CD8-positive, alpha-beta memory T cell (primary cell): ENCODE measurements around the gene ASB1. TPM values are rescaled to one million over a fixed set of nuclear protein-coding genes. Genes with fewer than 3 reads are reported as not detected.

Experiments used
- CTCF ChIA-PET: fragments of 350-600 bp; sonication (Branson Sonifier 250); formaldehyde crosslinking; loops from one replicate; lab custom pipeline; 2021; ENCODE audit warnings: antibody characterized with exemption; lab: Charles Lee
- POLR2A ChIA-PET: fragments of 350-600 bp; sonication (Branson Sonifier 250); formaldehyde crosslinking; loops from one replicate; lab custom pipeline; 2021; ENCODE audit warnings: antibody characterized with exemption; lab: Charles Lee
- DNase-seq, 5 donors: peaks; one replicate each; pipeline versions ENCODE4 v3.0.0 to v3.0.0-alpha.2; 2020 to 2022; ENCODE audit warnings: mixed read lengths in 1 of 5
- H3K27ac ChIP-seq: one replicate; pipeline ENCODE4 v1.7.0; 2013; ENCODE audit warnings: low read depth, mild to moderate bottlenecking, low read length, moderate library complexity
- H3K27me3 ChIP-seq: 2 replicates; pipeline ENCODE4 v1.7.0; 2013; ENCODE audit warnings: low read length, mild to moderate bottlenecking; ENCODE audit not compliant: insufficient read depth, poor library complexity, severe bottlenecking
- H3K36me3 ChIP-seq: 2 replicates; pipeline ENCODE4 v1.7.0; 2013; ENCODE audit warnings: mild to moderate bottlenecking, low read length, moderate library complexity; ENCODE audit not compliant: insufficient read depth
- H3K4me1 ChIP-seq: 2 replicates; pipeline ENCODE4 v1.7.0; 2013; ENCODE audit warnings: mild to moderate bottlenecking, low read length, moderate library complexity; ENCODE audit not compliant: insufficient read depth
- H3K4me3 ChIP-seq: 2 replicates; pipeline ENCODE4 v1.7.0; 2013; ENCODE audit warnings: mild to moderate bottlenecking, low read length
- H3K9me3 ChIP-seq: 2 replicates; pipeline ENCODE4 v1.7.0; 2013; ENCODE audit warnings: mild to moderate bottlenecking, low read length
- H3K27ac Mint-ChIP-seq, 8 donors: one replicate each; pipeline ENCODE4 v1.8.0; 2020 to 2021; ENCODE audit warnings: mixed read lengths in 8 of 8, mild to moderate bottlenecking in 6 of 8, inconsistent platforms in 3 of 8, moderate library complexity in 3 of 8
- H3K27me3 Mint-ChIP-seq, 2 donors: one replicate each; pipeline ENCODE4 v1.8.0; 2020 to 2021; ENCODE audit warnings: mixed read lengths in 2 of 2, mild to moderate bottlenecking in 1 of 2, moderate library complexity in 1 of 2
- H3K36me3 Mint-ChIP-seq, 3 donors: one replicate each; pipeline ENCODE4 v1.8.0; 2020 to 2021; ENCODE audit warnings: mixed read lengths in 3 of 3, inconsistent platforms in 1 of 3, mild to moderate bottlenecking in 1 of 3
- H3K4me1 Mint-ChIP-seq, 3 donors: one replicate each; pipeline ENCODE4 v1.8.0; 2020 to 2021; ENCODE audit warnings: mixed read lengths in 3 of 3, inconsistent platforms in 1 of 3, mild to moderate bottlenecking in 1 of 3
- H3K4me3 Mint-ChIP-seq, 7 donors: one replicate each; pipeline ENCODE4 v1.8.0; 2020 to 2021; ENCODE audit warnings: mixed read lengths in 7 of 7, mild to moderate bottlenecking in 6 of 7, moderate library complexity in 4 of 7, inconsistent platforms in 2 of 7
- H3K9me3 Mint-ChIP-seq, 5 donors: one replicate each; pipeline ENCODE4 v1.8.0; 2020 to 2022; ENCODE audit warnings: mixed read lengths in 5 of 5, mild to moderate bottlenecking in 3 of 5, moderate library complexity in 2 of 5, inconsistent platforms in 1 of 5
- polyA plus RNA-seq: library from polyadenylated mRNA; unstranded; fragments of 300-500 nt; fragmentation: Illumina TruSeq; gene quantifications from one replicate; pipeline ENCODE4 v1.2.3, GENCODE V29; 2021
- total RNA-seq, 2 experiments: library from RNA; stranded (reverse); gene quantifications; one replicate each; pipeline ENCODE4 v1.2.3, GENCODE V29; 2021

ASB1 gene
- total and polyA plus RNA-seq, 3 experiments from 2014 or later: 25.9 to 41.9 (median 41.8) TPM

DNA sequence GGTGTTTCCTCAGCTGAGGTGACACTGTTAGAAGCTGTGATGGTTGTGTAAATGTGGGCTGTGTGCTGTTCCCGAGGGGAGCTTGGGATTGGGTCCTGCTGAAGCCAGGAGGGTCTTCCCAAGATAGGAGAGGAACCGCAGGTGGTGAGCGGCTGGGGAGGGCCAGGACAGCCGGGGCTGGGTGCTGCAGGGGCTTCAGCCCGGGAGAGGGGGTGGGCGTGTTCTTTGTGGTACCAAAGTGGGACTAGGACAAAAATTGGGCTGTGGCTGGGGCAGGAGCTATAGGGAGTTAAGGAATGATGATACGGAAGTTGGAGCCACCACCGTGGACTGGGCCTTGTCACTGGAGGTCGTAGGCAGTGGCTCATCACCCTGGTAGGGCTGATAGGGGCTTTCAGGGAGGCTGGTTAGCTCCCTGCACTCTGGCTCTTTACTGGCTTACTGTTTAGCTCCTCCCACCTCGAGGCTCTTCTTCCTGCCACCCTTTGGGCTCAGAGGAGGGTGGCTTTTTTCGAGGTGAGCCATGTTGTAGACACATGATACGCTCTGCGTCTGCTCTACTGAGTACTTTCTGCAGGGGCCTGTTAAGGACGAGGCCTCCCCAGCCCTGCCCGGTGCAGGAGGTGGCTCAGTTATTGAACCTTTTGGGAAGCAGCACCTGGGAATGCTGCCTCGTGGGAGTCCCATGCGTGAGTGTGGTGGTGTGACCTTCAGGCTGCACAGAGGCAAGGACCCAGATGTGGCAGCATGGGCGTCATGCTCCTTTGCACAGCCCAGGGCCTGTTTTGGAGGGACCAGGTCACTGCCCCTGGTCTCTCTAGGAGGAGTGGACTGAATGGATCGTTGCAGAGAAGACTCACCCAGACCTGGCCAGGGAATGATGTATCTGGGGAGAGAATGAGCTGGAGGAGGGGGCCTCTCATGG, 21.6 kb downstream of the ASB1 start:
- no peak overlapping the region for H3K4me3 Mint-ChIP-seq
- Histone ChIP-seq H3K36me3 (peaks cover 55% of the 10 kb centered on the region), H3K27ac (no peak overlapping the region), H3K9me3 (no peaks in the 10 kb centered on the region), H3K27me3 (no peaks in the 10 kb centered on the region), H3K4me3 (no peak overlapping the region), H3K4me1 (no peaks in the 10 kb centered on the region)
- no peaks in the 10 kb centered on the region for H3K9me3 Mint-ChIP-seq
- ChIA-PET CTCF (interaction anchor here (1.0 kb wide), 1 partner anchor 78 kb away, joined by 4 read pairs; no protein-coding TSS in a partner anchor), POLR2A (no interaction called here)
- peaks cover 3 to 12% (median 11%) of the 10 kb centered on the region in 3 donors for H3K4me1 Mint-ChIP-seq
- H3K36me3 Mint-ChIP-seq: peaks cover 12 to 91% (median 40%) of the 10 kb centered on the region in 3 donors
- H3K27me3 Mint-ChIP-seq: no peaks in the 10 kb centered on the region
- peak overlapping the region in 2 of 8 donors; percentile 23 to 82 for H3K27ac Mint-ChIP-seq
- DNase-seq: no peak

DNA sequence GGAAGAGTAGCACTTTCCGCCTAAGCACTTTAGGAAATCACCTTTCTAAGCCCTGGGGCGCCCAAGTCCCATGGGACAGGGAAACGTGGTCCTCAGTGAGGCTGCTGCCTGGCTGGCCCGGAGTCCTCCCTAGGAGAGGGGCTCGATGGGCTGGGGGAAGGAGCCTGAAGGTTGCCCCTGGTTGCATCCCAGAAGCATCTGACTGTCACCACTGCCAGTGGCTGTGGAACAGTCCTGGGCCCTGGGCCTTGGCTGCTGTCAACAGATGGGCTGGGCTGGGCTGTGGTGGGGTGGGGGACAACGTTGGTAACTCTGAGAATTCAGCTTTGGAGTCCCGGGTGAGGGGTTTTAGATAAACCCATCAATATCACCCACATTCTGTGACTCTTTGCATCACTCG, 22.5 kb downstream of the ASB1 start:
- no peaks in the 10 kb centered on the region for H3K27me3 Mint-ChIP-seq
- H3K9me3 ChIP-seq: no peaks in the 10 kb centered on the region
- H3K36me3 ChIP-seq: peaks cover 54% of the 10 kb centered on the region
- peaks cover 12 to 82% (median 40%) of the 10 kb centered on the region in 3 donors for H3K36me3 Mint-ChIP-seq
- H3K4me3 Mint-ChIP-seq: peak overlapping the region in 1 of 7 donors; percentile 9
- H3K27ac Mint-ChIP-seq: peak overlapping the region in 1 of 8 donors; percentile 38
- H3K4me1 ChIP-seq: no peaks in the 10 kb centered on the region
- no peaks in the 10 kb centered on the region for H3K27me3 ChIP-seq
- POLR2A ChIA-PET: no interaction called here
- CTCF ChIA-PET: interaction anchor here (1.0 kb wide), 1 partner anchor 78 kb away, joined by 4 read pairs; no protein-coding TSS in a partner anchor
- peaks cover 0 to 6% (median 4%) of the 10 kb centered on the region in 3 donors for H3K4me1 Mint-ChIP-seq
- peaks cover 0 to under 1% (median 0%) of the 10 kb centered on the region in 5 donors for H3K9me3 Mint-ChIP-seq
- no peak for DNase-seq
- H3K4me3 ChIP-seq: no peak overlapping the region
- H3K27ac ChIP-seq: no peak overlapping the region

- CTCF ChIA-PET: no interaction called here
- Mint-ChIP-seq H3K4me3 (no peak overlapping the region), H3K36me3 (peaks cover 12 to 75% (median 34%) of the 10 kb centered on the region in 3 donors), H3K9me3 (peaks cover 0 to 2% (median 2%) of the 10 kb centered on the region in 5 donors), H3K4me1 (peaks cover 0 to 6% (median 0%) of the 10 kb centered on the region in 3 donors), H3K27me3 (no peaks in the 10 kb centered on the region), H3K27ac (peak overlapping the region in 3 of 8 donors; percentile 9 to 68 (median 12))
- H3K9me3 ChIP-seq: no peaks in the 10 kb centered on the region
- H3K36me3 ChIP-seq: peaks cover 47% of the 10 kb centered on the region
- H3K4me3 ChIP-seq: no peak overlapping the region
- H3K4me1 ChIP-seq: no peaks in the 10 kb centered on the region
- no peak overlapping the region for H3K27ac ChIP-seq
- no peak for DNase-seq
- POLR2A ChIA-PET: no interaction called here
- H3K27me3 ChIP-seq: no peaks in the 10 kb centered on the region
These were observed 23.2 kb downstream of the ASB1 start for GRCh38 chr2:238449909-238450417.

GRCh38 chr2:238450440-238450861, 23.7 kb downstream of the ASB1 start:
- CTCF ChIA-PET: no interaction called here
- peaks cover 0 to 6% (median 0%) of the 10 kb centered on the region in 3 donors for H3K4me1 Mint-ChIP-seq
- H3K27me3 Mint-ChIP-seq: no peaks in the 10 kb centered on the region
- H3K27ac Mint-ChIP-seq: peak overlapping the region in 2 of 8 donors; percentile 12 to 38
- peaks cover 12 to 70% (median 31%) of the 10 kb centered on the region in 3 donors for H3K36me3 Mint-ChIP-seq
- H3K4me1 ChIP-seq: no peaks in the 10 kb centered on the region
- H3K4me3 Mint-ChIP-seq: no peak overlapping the region
- peaks cover 42% of the 10 kb centered on the region for H3K36me3 ChIP-seq
- H3K9me3 Mint-ChIP-seq: peaks cover 0 to 6% (median 5%) of the 10 kb centered on the region in 5 donors
- H3K27ac ChIP-seq: no peak overlapping the region
- H3K9me3 ChIP-seq: no peaks in the 10 kb centered on the region
- no peak for DNase-seq
- no peaks in the 10 kb centered on the region for H3K27me3 ChIP-seq
- POLR2A ChIA-PET: no interaction called here
- H3K4me3 ChIP-seq: no peak overlapping the region

DNA sequence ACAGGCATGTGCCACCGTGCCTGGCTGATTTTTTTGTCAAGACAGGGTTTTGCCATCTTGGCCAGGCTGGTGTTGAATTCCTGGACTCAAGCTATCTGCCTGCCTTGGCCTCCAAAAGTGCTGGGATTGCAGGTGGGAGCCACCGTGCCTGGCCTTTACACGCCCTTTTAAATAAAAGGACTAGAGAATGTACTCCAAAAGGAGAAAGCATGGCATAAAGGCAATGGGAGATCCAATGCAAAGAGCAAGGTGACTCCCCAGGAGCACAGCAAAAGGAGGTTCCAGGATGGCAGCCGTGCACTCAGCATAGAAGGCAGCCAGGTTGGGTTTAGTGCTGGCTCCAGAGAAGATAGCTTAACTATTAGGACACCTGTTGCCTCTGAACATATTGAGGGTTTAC, 27.1 kb downstream of the ASB1 start:
- ChIA-PET POLR2A (no interaction called here), CTCF (no interaction called here)
- no peak for DNase-seq
- Mint-ChIP-seq H3K27ac (peak overlapping the region in 1 of 8 donors; percentile 47), H3K36me3 (peaks cover 13 to 36% (median 22%) of the 10 kb centered on the region in 3 donors), H3K27me3 (no peaks in the 10 kb centered on the region), H3K9me3 (peaks cover 0 to 17% (median 12%) of the 10 kb centered on the region in 5 donors), H3K4me1 (peaks cover 0 to 4% (median 0%) of the 10 kb centered on the region in 3 donors), H3K4me3 (no peak overlapping the region)
- H3K4me3 ChIP-seq: no peak overlapping the region
- no peaks in the 10 kb centered on the region for H3K4me1 ChIP-seq
- peaks cover 10% of the 10 kb centered on the region for H3K36me3 ChIP-seq
- no peaks in the 10 kb centered on the region for H3K9me3 ChIP-seq
- no peaks in the 10 kb centered on the region for H3K27me3 ChIP-seq
- H3K27ac ChIP-seq: no peak overlapping the region

GRCh38 chr2:238456449-238456848, 29.7 kb downstream of the ASB1 start:
- Mint-ChIP-seq H3K9me3 (peaks cover 0 to 17% (median 12%) of the 10 kb centered on the region in 5 donors), H3K27me3 (peaks cover 0 to 2% of the 10 kb centered on the region in 2 donors), H3K27ac (no peak overlapping the region), H3K4me1 (no peaks in the 10 kb centered on the region), H3K36me3 (peaks cover 11 to 13% (median 12%) of the 10 kb centered on the region in 3 donors), H3K4me3 (no peak overlapping the region)
- ChIA-PET CTCF (no interaction called here), POLR2A (no interaction called here)
- H3K27ac ChIP-seq: no peak overlapping the region
- H3K27me3 ChIP-seq: no peaks in the 10 kb centered on the region
- no peaks in the 10 kb centered on the region for H3K9me3 ChIP-seq
- no peaks in the 10 kb centered on the region for H3K4me1 ChIP-seq
- no peaks in the 10 kb centered on the region for H3K36me3 ChIP-seq
- H3K4me3 ChIP-seq: no peak overlapping the region
- DNase-seq: no peak

- DNase-seq: no peak
- Mint-ChIP-seq H3K27ac (no peak overlapping the region), H3K4me1 (no peaks in the 10 kb centered on the region), H3K9me3 (peaks cover 0 to 17% (median 12%) of the 10 kb centered on the region in 5 donors), H3K4me3 (no peak overlapping the region), H3K36me3 (peaks cover 5 to 9% (median 5%) of the 10 kb centered on the region in 3 donors), H3K27me3 (peaks cover 0 to 2% of the 10 kb centered on the region in 2 donors)
- no peaks in the 10 kb centered on the region for H3K27me3 ChIP-seq
- H3K4me3 ChIP-seq: no peak overlapping the region
- H3K4me1 ChIP-seq: no peaks in the 10 kb centered on the region
- ChIA-PET POLR2A (no interaction called here), CTCF (no interaction called here)
- H3K36me3 ChIP-seq: no peaks in the 10 kb centered on the region
- H3K9me3 ChIP-seq: no peaks in the 10 kb centered on the region
- no peak overlapping the region for H3K27ac ChIP-seq
These were observed 30.5 kb downstream of the ASB1 start for GRCh38 chr2:238456970-238457926.
